Posterior vena cava (tissue), 2 donors: ENCODE data around the gene LHX8. TPM values are rescaled to one million over a fixed set of nuclear protein-coding genes. Genes with fewer than 3 reads are reported as not detected.
"Not testable (repeated sequence)": the region's sequence is repeated elsewhere in the genome, so short reads cannot be mapped to it uniquely, and the experiment has no call there.

ENCODE experiments used
- DNase-seq: peaks from one replicate; pipeline ENCODE4 v3.0.0-alpha.2; 2020; ENCODE audit warnings: low spot score
- intact Hi-C, 2 donors: fragments of 100-400 bp; cut with DNase I; formaldehyde crosslinking; loops; one replicate each; pipeline versions ENCODE4 v1.14.1 to v1.14.2; 2022 to 2023
- long read RNA-seq, 2 donors: library from polyadenylated mRNA; unstranded; transcript quantifications; one replicate each; pipeline ENCODE4 v2.0.0, GENCODE V29; 2020 to 2021
- total RNA-seq, 2 donors: library from RNA; stranded (reverse); fragmentation: NEBNext Ultra II Directional; extraction: Animal tissue kit (Norgen Biotek cat#: 25700); gene quantifications; one replicate each; pipeline ENCODE4 v1.2.1, GENCODE V29; 2021
- donor health status: DM: yes; HTN: yes; CAD: no.
- donor health status: DM: yes; HTN: yes; CAD: no.

The LHX8 gene
- not detected for total RNA-seq
- long read RNA-seq, donor 1, result 0 reads
- long read RNA-seq, donor 2, partial matches to known transcripts, result 1 of 1 reads
- long read RNA-seq, donor 2, other reads (novel, unspliced or antisense), result 0 of 1 reads

DNA sequence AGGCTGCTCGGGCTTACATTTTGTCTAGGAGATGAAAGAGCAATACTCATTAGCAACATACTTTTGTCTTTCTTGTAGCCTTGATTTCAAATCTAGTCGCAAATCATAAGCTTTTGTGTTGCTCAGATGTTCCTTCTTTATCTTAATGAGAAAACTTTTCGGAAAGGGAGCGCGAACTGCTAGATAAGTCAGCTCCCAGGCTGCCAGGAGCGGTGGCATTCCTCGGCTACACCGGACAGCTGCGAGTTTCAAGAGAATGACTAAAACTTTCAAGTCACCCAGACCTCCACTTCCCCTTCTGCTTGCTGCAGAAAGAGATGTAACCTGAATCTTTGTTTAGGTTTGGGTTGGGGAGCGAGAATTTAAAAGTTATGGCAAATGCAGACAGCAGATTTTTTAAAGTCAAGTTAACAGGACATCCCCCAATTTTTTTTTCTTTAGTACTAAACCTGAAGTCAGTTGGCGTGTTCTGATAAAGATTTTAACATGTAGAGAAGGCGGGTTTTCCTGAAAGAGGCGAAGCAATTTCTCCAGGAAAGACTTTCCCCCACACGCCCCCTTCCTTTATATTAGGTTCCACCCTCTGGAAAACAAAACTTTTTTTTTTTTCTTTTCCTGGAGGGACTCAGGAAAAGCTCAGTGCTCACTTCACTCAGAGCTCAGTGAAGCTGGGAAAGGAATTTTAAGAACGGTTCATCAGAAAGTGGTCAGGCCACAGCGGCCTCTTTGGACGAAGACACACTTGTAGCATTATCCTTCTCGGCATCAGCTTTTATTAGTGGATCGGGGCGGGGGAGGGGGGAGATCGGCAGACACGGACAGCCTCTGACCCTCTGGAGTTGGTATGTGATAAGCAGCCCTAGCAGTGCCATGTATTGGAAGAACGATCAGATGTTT lies at the start of gene LHX8:
TSS of gene LHX8 (plus strand) at position 639 of the 897 bp plus-strand sequence. CDS start 2,227 bp downstream, outside the sequence.
- DNase-seq, result no peak

DNA sequence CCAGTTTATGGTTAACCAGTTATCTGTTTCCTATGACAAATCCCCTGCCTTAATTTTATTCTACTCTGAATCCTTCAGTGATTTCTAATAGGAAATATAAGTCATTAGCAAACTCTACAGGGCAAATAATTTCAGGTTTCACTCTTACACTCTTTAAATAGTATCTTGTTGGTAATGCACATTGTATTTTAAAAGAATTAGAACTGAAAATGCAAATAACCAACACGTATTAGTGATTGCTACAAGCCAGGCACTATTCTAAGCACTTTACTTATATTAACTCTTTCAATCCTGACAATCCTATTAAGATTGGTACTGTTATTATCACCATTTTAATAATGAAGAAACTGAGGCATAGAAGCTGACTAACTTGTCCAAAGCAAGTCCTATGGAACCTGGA lies 48.3 kb upstream of the LHX8 start:
- intact Hi-C loops, result no loop called here
- no peak for DNase-seq

More for the DNA sequence above, at the start of gene LHX8:
- intact Hi-C loops, result no loop called here

DNA sequence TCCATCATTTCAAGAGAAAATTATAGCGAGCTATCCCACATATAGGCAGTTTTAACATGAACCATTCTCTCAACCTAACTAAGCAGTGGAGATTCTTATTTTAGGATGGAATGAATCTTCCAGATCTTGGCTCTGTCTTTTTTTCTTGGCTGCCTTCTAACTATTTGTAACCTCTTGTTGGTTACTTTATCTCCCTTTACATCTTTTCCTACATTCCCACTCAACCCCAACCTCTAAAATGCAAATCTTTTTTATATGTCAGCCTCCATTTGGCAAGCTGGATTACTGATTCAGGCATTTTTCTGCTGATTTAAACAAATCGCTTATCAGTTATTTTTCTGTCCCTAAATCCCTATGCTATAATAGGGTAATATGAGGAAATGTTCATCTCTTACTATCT lies 46.9 kb upstream of the LHX8 start:
- intact Hi-C loops, result no loop called here
- DNase-seq, result no peak

DNA sequence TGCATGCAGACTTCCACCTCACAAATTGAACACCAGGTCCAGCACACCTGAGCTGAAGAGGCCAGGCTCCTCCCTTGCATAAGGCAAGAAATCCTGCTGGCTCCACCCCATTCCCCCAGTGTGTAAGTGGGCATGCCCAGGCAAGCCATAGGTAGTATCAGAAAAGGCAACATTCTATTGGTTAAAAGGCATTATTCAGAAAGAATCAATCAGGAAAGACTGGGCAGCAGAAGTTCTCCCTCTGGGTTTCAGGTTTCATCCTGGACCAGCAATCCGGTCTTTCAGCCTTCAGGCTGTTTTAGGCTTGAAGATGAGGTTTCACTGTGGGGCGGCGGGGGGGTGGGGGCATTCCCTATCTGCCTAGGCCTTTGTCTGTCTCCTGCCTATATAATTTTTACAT lies 42.0 kb upstream of the LHX8 start:
- no peak for DNase-seq
- intact Hi-C loops, result no loop called here

DNA sequence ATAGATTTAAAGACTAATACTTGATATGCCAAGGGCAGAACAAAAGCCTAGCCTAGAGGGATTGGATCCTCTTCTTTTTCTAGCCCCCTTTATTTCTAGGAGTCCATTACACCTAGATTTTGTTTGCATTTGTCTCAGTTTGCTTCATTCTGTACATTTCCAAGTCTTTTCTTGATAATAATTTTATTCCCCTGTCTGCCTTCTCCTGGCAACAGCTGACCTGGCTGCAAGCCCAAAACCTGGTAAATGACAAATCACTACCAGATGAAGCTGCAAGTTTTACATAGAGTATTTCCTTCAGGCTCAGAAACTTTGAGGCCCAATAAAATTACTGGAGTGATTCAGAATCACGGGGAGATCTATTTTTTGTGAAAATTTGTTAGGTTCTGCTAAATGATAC lies 36.5 kb upstream of the LHX8 start:
- no peak for DNase-seq
- intact Hi-C loops, result no loop called here

DNA sequence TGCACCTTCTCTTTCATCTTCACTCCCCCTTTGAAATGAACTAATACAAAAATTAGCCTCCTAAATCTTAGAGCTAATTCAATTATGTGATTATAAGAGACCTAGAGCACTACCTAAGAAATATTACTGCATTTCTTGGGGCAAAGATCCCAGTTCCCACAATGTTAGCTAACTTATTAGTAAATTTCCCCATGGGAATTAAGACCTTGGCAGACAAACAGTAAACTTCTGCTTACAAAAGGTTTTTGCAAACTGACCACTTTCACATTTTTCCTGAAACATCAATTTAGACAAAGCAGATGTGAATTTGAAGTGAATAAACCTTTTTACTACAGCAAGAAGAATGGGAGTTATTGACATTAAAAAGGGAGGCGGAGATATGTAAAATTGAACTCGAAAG lies 34.6 kb upstream of the LHX8 start:
- DNase-seq, result no peak
- intact Hi-C loops, result no loop called here

DNA sequence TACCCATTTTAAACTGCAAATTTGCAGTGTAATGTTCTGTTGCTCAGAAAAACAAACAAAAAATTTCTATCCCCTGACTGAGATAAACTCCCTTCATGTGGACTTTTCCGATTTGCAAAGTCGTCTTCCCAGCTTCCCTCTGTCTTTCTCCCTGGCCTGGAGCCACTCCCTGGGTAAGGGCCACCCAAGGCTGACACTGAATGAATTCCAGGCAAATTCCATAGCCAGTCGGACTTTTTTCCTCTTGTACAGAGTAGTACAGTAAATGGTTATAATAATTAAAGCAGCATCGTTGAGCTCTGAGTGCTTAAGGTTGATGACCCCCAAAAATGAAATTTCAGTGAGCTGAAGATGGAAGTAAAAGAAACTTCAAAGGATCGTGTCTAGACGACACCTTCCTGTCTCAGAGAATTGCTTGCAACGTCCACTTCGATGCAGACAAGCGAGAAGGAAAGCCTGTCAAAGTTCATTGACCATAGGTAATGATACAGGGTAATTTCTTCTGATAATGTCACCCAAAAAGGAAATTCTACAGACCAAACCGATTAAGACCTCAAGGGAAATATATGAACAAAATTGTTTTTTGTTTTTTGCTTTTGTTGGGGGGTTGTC lies 33.6 kb upstream of the LHX8 start:
- intact Hi-C loops, result no loop called here
- DNase-seq, result no peak

DNA sequence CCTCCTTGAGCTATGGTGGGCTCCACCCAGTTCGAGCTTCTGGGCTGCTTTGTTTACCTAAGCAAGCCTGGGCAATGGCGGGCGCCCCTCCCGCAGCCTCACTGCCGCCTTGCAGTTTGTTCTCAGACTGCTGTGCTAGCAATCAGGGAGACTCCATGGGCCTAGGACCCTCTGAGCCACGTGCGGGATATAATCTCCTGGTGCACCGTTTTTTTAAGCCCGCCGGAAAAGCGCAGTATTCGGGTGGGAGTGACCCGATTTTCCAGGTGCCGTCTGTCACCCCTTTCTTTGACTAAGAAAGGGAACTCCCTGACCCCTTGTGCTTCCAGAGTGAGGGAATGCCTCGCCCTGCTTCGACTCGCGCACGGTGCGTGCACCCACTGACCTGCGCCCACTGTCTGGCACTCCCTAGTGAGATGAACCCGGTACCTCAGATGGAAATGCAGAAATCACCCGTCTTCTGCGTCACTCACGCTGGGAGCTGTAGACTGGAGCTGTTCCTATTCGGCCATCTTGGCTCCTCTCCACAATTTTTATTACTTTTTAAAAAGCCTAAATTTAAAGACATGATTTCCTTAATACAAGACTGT lies 21.7 kb upstream of the LHX8 start:
- intact Hi-C loops, DNase-seq: not testable (repeated sequence)

DNA sequence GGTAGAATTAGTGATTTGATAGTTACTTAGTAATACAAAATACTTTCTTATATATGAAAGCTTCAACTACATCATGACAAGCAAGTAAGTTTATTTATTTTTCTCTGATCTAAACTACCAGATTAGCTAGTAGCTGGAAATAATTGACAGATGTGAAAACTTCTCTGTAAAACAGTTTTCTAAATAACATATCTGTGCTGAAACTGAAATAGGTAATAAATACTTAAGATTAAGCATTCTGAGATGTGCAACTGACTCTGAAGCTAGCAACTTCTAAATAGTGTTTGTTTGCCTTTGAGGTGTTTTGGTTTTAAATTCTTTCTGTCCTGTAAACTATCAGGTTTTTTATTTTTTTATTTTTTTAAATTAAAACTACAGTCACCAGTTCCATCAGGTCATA lies 18.5 kb upstream of the LHX8 start:
- intact Hi-C loops, result no loop called here
- no peak for DNase-seq

DNA sequence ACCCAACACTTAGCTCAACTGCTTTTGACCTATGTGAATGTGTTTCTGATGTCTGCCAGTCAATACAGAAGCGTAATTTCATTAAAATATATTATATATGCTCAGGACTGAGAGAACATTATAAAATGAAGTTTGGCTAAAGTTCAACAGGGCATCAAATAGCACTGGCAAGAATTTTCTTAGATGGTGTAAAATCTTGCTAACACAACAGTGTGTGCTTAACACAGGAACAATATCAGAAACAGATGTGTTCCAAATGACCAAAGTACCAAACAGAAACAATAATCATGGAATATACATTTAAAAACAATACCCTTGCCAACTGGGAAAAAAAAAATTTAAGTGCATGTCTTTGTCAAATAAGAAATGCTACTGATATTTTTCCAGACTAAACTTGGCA lies 10.4 kb upstream of the LHX8 start:
- intact Hi-C loops, result no loop called here
- no peak for DNase-seq

DNA sequence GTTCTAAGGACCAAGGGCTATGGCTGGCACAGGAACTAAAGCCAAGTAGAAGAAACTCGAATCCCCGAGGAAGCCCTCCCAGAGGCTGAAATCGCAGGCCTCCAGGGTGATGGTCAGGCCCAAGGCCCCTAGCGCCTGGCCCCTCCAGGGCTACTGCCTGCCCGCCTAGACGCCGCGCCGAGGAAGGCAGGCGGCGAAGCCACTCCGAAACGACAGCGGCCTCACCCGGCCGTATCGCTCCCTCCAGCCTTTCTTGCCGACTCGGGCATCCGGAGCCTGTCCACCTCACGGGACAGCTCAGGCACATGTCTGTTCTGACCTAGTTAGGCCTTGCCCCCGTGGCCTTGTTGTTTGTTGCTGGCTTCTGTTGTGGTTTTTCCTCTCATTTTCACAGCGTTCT lies 9.7 kb upstream of the LHX8 start:
- intact Hi-C loops, result no loop called here
- no peak for DNase-seq

DNA sequence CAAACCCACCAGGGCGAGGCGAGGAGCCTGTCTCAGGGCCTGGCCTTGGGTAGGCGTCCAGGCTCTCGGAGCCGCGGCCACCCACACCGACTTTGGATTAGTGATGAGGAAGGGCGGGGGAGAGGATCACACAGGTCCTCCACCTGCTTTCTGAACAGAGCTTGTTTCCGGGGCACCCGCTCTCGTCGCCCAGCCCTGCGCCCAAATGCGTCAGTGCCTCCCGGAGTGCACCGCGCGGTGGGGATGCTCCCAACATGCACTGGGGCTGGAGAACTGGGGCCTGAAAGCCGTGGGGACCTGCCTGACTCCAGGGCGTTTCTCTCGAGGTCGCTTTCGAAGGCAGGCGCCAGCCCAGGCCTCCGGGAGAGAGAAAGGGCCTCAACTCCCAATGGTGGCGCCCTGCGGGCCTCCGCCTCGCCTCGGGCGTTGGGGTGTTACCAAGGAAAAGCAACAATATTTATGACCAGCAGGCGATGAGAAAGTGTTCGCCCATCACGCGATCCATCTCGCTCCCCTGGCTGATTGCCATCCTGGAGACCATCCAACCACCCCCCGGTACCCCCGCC lies 8.9 kb upstream of the LHX8 start:
- intact Hi-C loops, result no loop called here
- no peak for DNase-seq

DNA sequence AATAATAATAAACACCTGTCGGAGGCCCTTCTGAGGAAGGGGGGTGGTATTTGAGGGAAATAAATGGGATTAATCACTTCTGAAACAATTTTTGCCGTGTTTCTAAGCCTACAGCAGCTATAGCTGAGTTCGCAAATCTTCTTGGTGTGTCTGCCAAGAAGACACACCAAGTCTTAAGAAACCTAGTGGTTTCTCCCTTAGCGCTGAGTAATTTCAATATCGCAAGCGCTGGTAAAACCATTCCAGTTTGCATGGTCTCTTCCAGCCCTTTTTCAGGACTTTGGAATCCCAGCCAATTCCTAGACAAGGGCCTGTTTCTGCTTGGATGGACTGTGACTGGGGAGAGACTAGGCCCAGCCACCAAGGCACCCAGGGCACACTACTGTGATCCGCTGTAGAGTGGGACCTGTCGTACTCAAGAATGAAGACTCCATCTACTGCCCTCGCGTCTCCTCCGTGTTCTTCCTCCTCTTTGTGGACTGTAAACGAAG lies 7.5 kb upstream of the LHX8 start:
- intact Hi-C loops, result no loop called here
- no peak for DNase-seq

DNA sequence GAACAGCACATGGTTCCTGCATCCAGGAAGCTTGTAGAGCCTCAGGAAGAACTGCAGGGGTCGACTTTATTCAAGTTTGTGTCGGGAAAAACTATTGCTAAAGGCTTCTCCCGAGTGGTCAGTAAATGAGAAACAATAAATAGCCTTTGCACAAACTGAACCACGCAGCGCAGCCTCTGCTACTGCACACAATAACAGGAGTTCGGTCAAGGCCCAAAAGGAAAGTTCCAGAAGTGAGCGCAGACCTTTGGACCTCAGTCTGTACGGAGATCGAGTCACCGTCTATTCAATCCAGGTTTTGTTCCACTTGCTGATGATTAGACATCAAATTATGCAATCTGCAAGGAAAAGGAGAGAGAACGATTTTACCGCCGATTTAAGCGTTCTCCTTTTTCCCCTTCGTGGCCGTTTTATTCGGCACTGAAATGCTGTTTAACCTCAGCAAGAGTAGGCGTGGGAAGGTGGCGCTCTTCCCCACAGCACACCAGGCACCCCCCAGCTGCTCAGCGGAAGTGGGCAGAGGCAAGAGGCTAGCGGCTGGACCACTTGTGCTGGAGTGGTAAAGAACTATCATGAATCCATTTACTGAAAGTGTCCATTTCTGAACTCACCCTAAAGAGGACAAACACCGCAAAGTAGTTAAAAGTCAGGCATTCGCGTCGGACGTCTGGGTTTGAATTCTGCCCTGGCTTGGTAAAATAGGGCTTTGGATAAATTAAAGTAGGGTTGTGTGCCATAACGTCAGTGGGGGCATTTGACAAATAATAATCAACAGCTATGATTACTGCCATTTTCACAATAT lies 6.1 kb upstream of the LHX8 start:
- intact Hi-C loops, result loop anchor here in 1 of 2 donors (1.0 kb wide), 1 partner anchor 14 kb away; no protein-coding TSS in a partner anchor
- DNase-seq, result no peak

DNA sequence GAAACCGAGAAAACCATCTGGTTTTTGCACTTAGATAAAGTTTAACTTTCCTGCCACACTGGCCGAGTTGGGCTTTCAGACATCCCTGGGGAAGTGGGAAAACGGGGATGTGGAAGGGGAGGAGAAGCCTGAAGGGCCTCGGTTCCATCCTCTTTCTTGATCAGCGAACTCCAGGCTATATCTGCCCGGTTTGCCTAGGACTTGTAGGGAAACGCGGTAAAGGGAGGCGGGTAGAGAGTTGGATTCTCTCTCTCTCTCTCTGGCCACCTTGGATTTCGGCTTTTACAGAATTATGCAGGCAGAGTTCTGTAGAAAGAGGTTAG lies 4.6 kb upstream of the LHX8 start:
- no peak for DNase-seq
- intact Hi-C loops, result no loop called here

DNA sequence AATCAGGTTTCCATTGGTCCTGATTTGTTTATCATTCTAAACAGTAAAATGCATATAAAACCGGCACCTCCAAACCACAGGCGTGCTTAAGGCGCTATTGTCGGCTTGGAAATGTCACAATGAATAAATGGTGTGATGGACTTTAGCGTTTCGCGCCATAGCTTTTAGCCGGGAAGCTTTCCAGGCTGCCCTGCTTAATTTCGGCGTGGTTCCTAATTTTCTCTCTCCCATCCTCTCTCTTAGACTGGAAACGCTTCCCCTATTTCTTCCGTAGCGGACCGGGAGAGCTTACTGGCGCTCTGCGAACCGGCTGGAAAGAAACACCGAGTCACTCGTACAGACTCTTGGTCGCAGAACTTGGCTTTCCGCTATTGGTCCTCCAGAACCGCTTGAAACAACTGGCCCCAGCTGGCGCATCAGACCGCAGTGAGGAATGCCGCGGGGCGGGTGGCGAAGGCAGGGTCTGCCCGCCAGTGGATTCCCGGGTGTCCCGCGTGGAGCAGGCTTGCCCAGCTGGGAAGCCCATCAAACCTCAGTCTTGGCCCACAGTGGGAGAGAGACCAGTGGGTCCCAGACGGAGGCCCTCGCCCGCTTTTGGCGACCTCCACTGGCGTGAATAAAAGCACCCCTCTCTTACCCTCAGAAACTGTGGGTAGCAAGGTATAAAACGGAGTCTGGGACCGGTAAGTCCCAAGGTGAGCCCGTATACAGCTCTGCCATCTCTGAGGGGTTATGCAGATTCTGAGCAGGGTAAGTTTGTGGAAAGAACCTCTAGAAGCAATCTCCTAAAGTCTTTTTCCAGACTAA lies 4.0 kb upstream of the LHX8 start:
- intact Hi-C loops, result no loop called here
- no peak for DNase-seq

DNA sequence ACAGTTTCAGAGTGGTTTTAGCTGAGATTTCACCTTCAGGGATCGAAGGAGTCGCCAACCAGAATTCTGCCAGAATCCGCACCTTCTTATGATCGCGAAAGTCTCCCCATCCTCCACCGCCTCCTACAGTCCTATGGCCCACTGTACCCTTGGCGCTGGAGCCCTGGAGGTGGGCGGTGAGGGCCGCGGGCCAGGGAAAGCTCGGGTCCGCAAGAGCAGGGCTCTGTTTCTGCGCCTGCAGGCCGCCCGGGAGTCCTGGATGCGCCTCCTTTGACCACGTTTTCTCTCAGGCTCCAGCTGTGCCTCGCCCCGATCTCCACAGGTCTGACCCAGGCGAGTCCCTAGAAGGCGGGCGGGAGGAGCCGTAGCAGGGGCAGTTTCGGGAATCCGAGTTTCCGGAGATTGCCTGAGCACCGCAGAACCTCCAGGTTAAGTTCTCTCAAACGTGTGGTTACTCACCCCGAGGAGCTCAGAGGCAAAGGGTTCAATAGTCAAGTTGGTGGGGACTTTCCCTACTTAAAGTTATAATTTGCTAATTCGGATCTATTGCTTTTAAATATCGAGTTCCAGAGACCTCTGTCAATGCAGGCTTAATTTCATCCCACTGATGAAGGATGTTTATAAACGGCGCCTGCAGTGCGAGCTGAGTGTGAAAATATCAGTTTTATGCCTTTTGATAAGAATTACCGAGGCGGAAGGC lies 3.2 kb upstream of the LHX8 start:
- no peak for DNase-seq
- intact Hi-C loops, result no loop called here
